CD4-positive, alpha-beta T cell treated with Interleukin-15 for 1 hour (primary cell): ENCODE data around the gene SPTBN4.

Experiments
- DNase-seq: peaks from one replicate; pipeline ENCODE4 v3.0.0-alpha.2; 2020

Gene SPTBN4

DNA sequence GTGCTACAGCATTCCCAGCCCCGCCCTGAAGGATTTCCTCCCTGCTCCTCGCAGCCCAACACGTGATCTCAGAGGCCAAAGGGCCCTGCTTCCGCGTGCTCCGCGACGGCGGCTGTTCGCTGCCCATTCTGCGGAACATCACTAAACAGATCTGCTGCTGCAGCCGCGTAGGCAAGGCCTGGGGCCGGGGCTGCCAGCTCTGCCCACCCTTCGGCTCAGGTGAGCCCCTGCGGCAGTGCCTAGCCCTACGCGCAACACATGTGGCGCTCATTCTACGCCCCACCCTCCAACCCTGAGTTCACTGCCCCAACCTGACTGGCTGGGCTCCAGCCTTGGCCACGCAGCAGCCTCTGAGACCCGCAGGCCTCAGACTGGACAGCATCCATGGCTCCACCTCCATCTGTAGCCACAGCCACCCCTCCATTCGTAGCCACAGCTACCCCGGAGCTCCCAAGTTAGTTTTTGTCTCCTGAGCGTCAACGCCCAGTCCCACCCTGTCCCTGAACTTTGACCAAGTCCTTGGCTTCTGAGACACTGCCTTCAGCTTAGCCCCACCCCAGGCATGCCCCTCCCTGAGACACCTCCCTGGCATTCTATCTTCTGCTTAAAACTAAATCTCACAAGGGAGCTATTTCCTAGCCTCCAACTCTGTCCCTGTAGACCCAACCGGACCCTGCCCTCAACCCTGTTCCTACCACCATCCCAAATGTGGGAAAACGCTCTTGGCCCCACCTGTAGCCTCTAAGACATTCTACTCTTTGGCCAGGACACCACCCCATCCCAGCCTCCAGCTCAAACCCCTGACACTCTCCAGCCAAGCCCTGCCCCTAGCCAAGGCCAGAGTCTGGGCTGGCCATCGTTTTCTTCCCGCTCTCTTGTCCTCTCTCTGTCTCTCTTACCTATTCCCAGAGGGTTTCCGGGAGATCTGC lies 140.8 kb downstream of the SPTBN4 start:
- DNase-seq, result no peak

DNA sequence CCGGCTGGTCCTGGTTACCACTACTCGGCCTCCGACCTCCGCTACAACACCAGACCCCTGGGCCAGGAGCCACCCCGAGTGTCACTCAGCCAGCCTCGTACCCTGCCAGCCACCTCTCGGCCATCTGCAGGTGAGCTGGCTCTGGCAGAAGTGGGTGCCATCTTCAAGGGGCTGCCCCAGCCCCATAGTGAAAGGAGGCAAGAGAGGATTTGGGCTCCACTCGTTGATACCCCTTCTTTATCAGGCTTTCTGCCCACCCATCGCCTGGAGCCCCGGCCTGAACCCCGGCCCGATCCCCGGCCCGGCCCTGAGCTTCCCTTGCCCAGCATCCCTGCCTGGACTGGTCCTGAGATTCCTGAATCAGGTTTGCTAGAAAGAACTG lies 141.4 kb downstream of the SPTBN4 start:
- no peak for DNase-seq

DNA sequence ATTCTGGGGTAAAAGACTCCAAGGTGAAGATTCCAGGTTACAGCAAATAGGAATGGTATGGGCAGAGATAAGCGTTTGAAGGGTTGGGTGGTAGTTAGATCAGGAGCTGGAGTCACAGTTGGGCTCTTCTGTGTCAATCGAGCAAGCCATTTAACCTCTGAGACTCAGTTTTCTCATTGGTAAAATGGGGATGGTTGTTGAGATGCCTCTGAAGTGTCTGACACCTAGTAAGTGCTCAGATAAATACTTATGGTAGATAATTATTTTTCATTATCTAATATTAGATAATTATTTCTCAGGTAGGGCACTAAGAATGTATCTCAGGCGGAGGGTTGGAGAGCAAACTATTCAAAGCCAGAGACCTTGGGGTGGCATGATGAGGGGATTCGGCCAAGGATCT lies 142.2 kb downstream of the SPTBN4 start:
- no peak for DNase-seq

DNA sequence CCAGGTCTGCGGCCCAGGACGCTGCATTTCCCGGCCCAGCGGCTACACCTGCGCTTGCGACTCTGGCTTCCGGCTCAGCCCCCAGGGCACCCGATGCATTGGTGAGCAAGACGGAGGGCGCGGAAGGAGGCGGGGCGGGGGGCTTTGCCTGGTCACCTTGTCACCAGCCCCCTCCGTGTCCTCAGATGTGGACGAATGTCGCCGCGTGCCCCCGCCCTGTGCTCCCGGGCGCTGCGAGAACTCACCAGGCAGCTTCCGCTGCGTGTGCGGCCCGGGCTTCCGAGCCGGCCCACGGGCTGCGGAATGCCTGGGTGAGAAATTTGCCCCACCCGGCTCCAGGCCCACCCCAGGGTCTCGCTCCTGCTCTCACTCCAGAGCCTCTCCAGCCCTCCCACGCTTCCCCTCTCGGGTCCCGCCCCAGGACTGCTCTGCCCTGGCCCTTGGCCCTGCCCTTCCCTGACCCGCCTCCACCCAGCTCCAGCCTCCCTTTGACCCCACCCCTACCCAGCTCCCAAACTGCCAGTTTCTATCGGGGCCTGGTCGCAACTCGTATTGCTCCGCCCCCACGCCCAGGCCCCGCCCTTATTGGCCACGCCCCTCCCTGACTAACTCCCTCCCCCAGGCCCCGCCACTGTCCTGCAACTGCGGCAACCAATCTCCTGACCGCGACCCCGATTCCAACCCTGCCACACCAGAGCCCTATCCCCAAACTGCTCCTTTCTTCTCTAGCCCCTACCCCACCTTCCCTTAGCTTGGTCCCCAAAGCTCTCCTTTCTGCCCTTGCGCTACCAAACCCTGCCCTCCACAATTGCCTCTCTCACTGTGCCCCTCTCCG lies 143.0 kb downstream of the SPTBN4 start:
- DNase-seq, result peak; percentile 87

DNA sequence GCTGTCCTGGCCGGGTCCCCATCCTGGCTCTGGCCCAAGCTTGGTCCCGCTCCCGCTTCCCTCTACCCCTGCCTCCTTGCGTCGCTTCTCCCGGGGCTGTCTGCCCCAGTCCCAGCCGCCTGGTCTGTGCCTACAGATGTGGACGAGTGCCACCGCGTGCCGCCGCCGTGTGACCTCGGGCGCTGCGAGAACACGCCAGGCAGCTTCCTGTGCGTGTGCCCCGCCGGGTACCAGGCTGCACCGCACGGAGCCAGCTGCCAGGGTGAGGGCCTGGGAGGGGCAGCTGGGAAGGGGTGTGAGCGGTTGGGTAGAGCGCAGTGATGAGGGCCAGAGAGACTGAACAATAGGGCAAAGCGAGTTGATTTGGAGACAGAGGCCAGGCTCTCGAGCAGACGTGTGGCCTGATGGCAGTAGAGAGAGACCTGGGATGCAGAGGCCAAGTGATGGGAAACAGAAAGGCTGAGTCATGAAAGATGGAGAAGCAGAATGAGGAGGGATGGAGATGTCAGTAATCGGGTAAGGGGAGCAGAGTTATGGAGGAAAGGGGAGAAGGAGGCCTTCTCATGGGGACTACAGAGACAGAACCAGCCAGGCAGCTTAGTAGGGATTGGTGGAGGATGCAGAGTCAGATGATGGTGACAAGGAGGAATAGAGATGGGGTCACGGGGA lies 143.7 kb downstream of the SPTBN4 start:
- peak; percentile 73 for DNase-seq

DNA sequence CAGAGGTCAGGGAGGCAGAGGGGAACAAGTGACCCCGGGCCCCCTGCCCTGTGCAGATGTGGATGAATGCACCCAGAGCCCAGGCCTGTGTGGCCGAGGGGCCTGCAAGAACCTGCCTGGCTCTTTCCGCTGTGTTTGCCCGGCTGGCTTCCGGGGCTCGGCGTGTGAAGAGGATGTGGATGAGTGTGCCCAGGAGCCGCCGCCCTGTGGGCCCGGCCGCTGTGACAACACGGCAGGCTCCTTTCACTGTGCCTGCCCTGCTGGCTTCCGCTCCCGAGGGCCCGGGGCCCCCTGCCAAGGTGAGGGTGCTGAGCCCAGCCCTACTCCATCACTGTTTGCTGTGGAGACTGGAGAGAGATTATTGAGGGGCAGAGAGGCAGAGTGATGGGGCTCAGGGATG lies 144.3 kb downstream of the SPTBN4 start:
- DNase-seq, result no peak

GRCh38 chr19:40611900-40612698 lies 145.3 kb downstream of the SPTBN4 start:
- DNase-seq, result no peak

- peak; percentile 69 for DNase-seq
Observed at GRCh38 chr19:40612831-40613689, 146.3 kb downstream of the SPTBN4 start.

- DNase-seq, result peak; percentile 86
Observed at GRCh38 chr19:40613690-40614621, 147.2 kb downstream of the SPTBN4 start.

- DNase-seq, result peak; percentile 71
Observed at GRCh38 chr19:40614622-40615411, 148.0 kb downstream of the SPTBN4 start.

DNA sequence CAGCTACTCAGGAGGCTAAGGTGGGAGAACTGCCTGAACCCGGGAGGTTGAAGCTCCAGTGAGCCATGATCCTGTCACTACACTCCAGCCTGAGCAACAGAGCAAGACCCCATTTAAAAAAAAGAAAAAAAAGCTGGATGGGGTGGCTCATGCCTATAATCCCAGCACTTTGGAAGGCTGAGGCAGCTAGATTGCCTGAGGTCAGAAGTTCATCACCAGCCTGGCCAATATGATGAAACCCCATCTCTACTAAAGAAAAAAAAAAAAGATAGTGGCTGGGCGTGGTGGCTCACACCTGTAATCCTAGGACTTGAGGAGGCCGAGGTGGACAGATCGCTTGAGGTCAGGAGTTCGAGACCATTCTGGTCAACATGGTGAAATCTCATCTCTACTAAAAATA lies 149.4 kb downstream of the SPTBN4 start:
- no peak for DNase-seq

DNA sequence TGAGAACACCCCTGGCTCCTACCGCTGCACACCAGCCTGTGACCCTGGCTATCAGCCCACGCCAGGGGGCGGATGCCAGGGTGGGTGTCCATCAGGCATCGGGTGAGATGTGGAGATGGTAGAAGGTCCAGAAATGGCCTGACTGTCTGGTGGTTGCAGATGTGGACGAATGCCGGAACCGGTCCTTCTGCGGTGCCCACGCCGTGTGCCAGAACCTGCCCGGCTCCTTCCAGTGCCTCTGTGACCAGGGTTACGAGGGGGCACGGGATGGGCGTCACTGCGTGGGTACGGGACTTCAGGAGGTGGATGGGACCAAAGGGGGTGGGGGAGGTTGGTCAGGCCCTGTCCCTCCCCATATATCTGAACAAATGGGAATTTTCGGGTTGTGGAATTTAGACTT lies 150.1 kb downstream of the SPTBN4 start:
- no peak for DNase-seq

DNA sequence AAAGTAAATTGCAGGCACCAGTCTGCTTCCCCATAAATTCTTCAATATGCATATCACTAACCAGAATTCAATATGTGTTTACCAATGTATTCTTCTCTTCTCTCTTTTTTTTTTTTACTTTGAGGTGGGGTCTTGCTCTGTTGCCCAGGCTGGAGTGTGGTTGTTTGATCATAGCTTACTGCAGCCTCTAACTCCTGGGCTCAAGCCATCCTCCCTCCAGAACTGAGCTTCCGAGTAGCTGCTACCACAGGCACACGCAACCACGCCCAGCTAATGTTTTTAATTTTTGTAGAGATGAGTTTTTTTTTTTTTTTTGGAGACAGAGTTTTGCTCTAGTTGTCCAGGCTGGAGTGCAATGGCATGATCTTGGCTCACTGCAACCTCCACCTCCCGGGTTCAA lies 151.2 kb downstream of the SPTBN4 start:
- no peak for DNase-seq

GRCh38 chr19:40619333-40620160 lies 152.7 kb downstream of the SPTBN4 start:
- no peak for DNase-seq

DNA sequence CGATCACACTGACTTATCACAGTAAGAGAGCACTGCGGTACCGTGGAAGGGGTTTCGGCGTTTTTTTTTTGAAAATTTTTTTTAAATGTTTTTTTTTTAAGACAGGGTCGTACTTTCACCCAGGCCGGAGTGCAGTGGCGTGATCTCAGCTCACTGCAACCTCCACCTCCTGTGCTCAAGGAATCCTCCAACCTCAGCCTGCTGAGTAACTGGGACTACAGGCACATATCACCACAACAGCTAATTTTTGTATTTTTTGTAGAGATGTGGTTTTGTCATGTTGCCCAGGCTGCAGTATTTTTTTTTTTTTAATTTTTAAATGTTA lies 153.3 kb downstream of the SPTBN4 start:
- no peak for DNase-seq

- no peak for DNase-seq
Observed at GRCh38 chr19:40621283-40621682, 154.5 kb downstream of the SPTBN4 start.

- no peak for DNase-seq
Observed at GRCh38 chr19:40621966-40622772, 155.4 kb downstream of the SPTBN4 start.

- no peak for DNase-seq
Observed at GRCh38 chr19:40622773-40623075, 155.9 kb downstream of the SPTBN4 start.
